Measurements from ENCODE around the gene STK11IP.

STK11IP gene

DNA sequence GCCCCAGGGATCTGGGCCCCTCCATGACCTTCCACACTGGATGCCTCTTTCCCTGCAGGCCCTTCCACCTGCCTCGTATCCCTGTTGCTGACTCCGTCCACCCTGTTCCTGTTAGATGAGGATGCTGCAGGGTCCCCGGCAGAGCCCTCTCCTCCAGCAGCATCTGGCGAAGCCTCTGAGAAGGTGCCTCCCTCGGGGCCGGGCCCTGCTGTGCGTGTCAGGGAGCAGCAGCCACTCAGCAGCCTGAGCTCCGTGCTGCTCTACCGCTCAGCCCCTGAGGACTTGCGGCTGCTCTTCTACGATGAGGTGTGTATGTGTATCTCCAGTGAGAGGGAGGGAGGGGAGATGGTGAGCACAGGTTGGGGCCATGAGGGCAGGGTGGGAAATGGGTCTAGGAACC, 17.4 kb downstream of the STK11IP start:
- Histone ChIP-seq H3K27ac (replicated peaks) (no peak overlapping the region), H3K4me3 (replicated peaks; ENCODE audit: insufficient read depth, low read length) (no peak overlapping the region), H3K27me3 (ENCODE audit: insufficient read depth, poor library complexity, severe bottlenecking) (no peaks in the 10 kb centered on the region)
- no peak for TF ChIP-seq SPI1 (IDR thresholded peaks at IDR 0.05; ENCODE audit: borderline replicate concordance, low read depth)
- no peak for TF ChIP-seq GABPA (IDR thresholded peaks at IDR 0.05; ENCODE audit: low read depth)
- TF ChIP-seq, protein P1, sequence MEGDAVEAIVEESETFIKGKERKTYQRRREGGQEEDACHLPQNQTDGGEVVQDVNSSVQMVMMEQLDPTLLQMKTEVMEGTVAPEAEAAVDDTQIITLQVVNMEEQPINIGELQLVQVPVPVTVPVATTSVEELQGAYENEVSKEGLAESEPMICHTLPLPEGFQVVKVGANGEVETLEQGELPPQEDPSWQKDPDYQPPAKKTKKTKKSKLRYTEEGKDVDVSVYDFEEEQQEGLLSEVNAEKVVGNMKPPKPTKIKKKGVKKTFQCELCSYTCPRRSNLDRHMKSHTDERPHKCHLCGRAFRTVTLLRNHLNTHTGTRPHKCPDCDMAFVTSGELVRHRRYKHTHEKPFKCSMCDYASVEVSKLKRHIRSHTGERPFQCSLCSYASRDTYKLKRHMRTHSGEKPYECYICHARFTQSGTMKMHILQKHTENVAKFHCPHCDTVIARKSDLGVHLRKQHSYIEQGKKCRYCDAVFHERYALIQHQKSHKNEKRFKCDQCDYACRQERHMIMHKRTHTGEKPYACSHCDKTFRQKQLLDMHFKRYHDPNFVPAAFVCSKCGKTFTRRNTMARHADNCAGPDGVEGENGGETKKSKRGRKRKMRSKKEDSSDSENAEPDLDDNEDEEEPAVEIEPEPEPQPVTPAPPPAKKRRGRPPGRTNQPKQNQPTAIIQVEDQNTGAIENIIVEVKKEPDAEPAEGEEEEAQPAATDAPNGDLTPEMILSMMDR (IDR thresholded peaks at IDR 0.05; ENCODE audit: insufficient read depth, low read length): no peak
- TF ChIP-seq, protein P2, sequence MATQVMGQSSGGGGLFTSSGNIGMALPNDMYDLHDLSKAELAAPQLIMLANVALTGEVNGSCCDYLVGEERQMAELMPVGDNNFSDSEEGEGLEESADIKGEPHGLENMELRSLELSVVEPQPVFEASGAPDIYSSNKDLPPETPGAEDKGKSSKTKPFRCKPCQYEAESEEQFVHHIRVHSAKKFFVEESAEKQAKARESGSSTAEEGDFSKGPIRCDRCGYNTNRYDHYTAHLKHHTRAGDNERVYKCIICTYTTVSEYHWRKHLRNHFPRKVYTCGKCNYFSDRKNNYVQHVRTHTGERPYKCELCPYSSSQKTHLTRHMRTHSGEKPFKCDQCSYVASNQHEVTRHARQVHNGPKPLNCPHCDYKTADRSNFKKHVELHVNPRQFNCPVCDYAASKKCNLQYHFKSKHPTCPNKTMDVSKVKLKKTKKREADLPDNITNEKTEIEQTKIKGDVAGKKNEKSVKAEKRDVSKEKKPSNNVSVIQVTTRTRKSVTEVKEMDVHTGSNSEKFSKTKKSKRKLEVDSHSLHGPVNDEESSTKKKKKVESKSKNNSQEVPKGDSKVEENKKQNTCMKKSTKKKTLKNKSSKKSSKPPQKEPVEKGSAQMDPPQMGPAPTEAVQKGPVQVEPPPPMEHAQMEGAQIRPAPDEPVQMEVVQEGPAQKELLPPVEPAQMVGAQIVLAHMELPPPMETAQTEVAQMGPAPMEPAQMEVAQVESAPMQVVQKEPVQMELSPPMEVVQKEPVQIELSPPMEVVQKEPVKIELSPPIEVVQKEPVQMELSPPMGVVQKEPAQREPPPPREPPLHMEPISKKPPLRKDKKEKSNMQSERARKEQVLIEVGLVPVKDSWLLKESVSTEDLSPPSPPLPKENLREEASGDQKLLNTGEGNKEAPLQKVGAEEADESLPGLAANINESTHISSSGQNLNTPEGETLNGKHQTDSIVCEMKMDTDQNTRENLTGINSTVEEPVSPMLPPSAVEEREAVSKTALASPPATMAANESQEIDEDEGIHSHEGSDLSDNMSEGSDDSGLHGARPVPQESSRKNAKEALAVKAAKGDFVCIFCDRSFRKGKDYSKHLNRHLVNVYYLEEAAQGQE (IDR thresholded peaks at IDR 0.05; ENCODE audit: insufficient replicate concordance, low read depth): no peak
- no peak for TF ChIP-seq POLR2AphosphoS5 (IDR thresholded peaks at IDR 0.05; ENCODE audit: low read depth)
- no peak for DNase-seq (ENCODE audit: low read depth in 1 of 2, low spot score in 1 of 2)

DNA sequence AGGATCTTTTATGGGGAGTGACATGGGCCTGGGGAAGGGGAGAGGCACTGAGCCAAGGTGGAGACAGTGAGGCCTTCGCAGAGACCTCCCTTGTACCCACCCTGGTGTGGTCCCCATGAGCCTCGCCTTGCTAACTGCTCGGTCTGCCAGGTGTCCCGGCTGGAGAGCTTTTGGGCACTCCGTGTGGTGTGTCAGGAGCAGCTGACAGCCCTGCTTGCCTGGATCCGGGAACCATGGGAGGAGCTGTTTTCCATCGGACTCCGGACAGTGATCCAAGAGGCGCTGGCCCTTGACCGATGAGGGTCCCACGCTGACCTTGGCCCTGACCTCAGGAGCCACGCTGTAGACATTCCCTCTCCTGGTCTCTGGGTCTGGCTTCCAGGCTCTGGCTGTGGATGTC, 18.2 kb downstream of the STK11IP start:
- Histone ChIP-seq H3K4me3 (replicated peaks; ENCODE audit: insufficient read depth, low read length) (no peak overlapping the region), H3K27ac (replicated peaks) (no peak overlapping the region), H3K27me3 (ENCODE audit: insufficient read depth, poor library complexity, severe bottlenecking) (no peaks in the 10 kb centered on the region)
- TF ChIP-seq POLR2AphosphoS5 (IDR thresholded peaks at IDR 0.05; ENCODE audit: low read depth) (no peak), SPI1 (IDR thresholded peaks at IDR 0.05; ENCODE audit: borderline replicate concordance, low read depth) (no peak), GABPA (IDR thresholded peaks at IDR 0.05; ENCODE audit: low read depth) (no peak)
- TF ChIP-seq, protein P1 (IDR thresholded peaks at IDR 0.05; ENCODE audit: insufficient read depth, low read length): no peak
- TF ChIP-seq, protein P2 (IDR thresholded peaks at IDR 0.05; ENCODE audit: insufficient replicate concordance, low read depth): no peak
- DNase-seq (ENCODE audit: low read depth in 1 of 2, low spot score in 1 of 2): no peak

DNA sequence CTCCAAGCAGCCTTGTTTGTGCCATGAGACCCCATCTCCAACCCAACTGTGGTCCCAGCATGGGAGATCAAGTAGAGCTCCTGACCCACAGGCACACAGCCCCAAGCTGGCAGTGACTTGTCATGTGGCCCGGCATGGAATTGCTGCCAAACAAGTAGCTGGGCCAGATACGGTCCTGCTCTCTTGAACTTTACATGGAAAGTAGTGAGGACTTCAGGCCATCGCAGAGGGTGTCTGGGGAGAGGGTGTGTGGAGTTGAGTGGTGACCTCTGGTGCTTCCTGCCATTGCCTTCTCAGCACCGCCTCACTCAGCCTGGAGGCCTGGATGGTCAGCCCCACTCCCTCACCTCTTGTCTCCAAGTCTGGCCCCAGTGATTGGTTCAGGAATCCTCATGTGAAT, 18.9 kb downstream of the STK11IP start:
- Histone ChIP-seq H3K4me3 (replicated peaks; ENCODE audit: insufficient read depth, low read length) (no peak overlapping the region), H3K27ac (replicated peaks) (no peak overlapping the region), H3K27me3 (ENCODE audit: insufficient read depth, poor library complexity, severe bottlenecking) (no peaks in the 10 kb centered on the region)
- TF ChIP-seq, protein P2 (IDR thresholded peaks at IDR 0.05; ENCODE audit: insufficient replicate concordance, low read depth): no peak
- TF ChIP-seq SPI1 (IDR thresholded peaks at IDR 0.05; ENCODE audit: borderline replicate concordance, low read depth): no peak
- TF ChIP-seq, protein P1 (IDR thresholded peaks at IDR 0.05; ENCODE audit: insufficient read depth, low read length): no peak
- no peak for TF ChIP-seq GABPA (IDR thresholded peaks at IDR 0.05; ENCODE audit: low read depth)
- TF ChIP-seq POLR2AphosphoS5 (IDR thresholded peaks at IDR 0.05; ENCODE audit: low read depth): no peak
- no peak for DNase-seq (ENCODE audit: low read depth in 1 of 2, low spot score in 1 of 2)
